Measurements from ENCODE around the gene XPOT.
A peak's percentile ranks its signal among the peaks of the same experiment; 100 is the strongest.
"Not testable (repeated sequence)": the region's sequence is repeated elsewhere in the genome, so short reads cannot be mapped to it uniquely, and the experiment has no call there.

Gene XPOT, protein sequence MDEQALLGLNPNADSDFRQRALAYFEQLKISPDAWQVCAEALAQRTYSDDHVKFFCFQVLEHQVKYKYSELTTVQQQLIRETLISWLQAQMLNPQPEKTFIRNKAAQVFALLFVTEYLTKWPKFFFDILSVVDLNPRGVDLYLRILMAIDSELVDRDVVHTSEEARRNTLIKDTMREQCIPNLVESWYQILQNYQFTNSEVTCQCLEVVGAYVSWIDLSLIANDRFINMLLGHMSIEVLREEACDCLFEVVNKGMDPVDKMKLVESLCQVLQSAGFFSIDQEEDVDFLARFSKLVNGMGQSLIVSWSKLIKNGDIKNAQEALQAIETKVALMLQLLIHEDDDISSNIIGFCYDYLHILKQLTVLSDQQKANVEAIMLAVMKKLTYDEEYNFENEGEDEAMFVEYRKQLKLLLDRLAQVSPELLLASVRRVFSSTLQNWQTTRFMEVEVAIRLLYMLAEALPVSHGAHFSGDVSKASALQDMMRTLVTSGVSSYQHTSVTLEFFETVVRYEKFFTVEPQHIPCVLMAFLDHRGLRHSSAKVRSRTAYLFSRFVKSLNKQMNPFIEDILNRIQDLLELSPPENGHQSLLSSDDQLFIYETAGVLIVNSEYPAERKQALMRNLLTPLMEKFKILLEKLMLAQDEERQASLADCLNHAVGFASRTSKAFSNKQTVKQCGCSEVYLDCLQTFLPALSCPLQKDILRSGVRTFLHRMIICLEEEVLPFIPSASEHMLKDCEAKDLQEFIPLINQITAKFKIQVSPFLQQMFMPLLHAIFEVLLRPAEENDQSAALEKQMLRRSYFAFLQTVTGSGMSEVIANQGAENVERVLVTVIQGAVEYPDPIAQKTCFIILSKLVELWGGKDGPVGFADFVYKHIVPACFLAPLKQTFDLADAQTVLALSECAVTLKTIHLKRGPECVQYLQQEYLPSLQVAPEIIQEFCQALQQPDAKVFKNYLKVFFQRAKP

DNA sequence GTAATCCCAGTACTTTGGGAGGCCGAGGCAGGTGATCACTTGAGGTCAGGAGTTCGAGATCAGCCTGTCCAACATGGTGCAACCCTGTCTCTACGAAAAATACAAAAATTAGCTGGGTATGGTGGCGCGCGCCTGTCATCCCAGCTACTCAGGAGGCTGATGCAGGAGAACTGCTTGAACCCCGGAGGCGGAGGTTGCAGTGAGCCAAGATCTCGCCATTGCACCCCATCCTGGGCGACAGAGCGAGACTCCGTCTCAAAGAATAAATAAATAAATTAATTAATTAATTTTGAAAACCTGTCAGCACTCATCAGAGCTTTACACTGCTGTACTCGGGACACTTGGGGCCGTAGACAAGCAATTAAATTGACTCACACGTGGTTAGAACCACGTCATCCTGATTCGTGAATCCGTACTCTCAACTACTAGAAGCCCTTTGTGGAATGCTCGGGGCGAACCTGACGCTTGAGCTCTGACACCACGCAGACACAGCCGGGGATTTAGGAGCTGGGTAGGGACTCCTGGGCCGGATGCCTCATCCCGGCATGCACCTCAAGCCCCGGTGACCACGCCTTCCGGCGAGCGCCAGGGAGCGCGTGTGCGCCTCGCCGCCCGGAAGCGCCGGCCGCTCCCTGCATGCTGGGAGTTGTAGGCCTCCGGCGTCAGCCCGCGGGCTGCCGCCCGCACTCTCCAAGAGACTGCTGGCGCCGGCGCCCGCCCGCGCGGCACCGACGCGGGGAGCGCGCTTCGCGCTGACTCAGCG is at the start of gene XPOT:
XPOT (plus strand) TSS at position 686 of the 763 bp plus-strand sequence. CDS start 5,644 bp downstream, outside the sequence.
- DNase-seq (ENCODE audit: low spot score), result peak; percentile 95

DNA sequence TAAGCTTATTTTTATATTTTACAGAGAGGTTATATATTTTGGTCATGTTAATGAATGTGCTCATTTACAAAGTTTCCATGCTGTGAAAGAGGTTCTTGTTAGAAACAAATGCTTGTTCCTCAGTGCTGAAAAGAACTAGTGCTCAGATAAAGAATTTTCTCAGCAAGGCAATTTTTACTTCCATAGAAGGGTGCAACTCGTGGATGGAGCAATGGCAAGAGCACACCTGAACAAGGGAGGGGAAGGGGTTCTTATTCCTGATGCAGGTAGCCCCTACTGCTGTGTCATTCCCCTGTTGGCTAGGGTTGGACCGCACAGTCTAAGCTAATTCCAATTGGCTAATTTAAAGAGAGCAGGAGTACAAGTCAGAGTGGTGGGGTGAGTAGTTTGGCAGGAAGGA is 48.0 kb upstream of the XPOT start:
- DNase-seq (ENCODE audit: low spot score), result not testable (repeated sequence)

DNA sequence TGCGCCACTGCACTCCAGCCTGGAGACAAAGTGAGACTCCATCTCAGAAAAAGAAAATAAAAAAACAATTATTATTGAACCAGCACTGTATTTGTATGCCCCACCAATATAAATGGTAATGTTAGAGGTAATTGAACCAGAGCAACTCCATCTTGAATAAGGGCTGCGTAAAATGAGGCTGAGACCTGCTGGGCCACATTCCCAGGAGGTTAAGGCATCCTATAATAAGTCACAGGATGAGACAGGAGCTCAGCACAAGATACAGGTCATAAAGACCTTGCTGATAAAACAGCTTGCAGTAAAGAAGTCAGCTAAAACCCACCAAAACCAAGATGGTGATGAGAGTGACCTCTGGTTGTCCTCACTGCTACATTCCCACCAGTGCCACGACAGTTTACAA is 43.0 kb upstream of the XPOT start:
- not testable (repeated sequence) for DNase-seq (ENCODE audit: low spot score)

DNA sequence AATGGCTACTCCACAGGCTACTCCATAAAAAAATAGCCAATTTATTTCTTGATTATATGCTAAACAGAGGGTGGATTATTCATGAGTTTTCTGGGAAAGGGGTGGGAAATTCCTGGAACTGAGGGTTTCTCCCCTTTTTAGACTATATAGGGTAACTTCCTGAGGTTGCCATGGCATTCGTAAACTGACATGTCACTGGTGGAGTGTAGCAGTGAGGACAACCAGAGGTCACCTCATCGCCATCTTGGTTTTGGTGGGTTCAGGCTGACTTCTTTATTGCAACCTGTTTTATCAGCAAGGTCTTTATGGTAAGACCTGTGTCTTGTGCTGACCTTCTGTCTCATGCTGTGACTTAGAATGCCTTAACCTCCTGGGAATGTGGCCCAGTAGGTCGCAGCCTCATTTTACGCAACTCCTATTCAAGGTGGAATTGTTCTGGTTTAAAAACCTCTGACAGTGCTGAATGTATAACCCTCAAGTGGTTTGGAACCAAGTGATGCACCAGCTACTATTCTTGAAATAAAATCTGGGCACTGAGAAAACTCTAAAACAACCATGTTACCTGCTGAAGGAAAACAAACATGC is 41.4 kb upstream of the XPOT start:
- DNase-seq (ENCODE audit: low spot score), result no peak

DNA sequence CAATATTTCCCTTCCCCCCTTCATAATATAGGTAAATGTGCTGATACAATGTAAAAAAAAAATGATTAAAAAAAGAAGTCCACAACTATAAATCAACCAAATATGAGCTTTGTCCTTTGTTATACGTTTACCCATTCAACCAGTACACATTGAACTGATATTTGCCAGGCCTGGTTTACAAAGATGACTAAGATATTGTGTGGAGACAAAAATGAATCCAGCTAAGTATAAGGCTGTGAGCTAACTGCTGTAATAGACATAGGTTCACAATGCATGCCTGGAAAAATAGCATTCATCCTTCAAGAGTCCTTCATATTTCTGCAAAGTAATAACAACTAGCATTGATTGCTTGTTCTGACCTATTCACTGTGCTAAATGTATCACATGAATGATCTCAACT is 20.5 kb upstream of the XPOT start:
- no peak for DNase-seq (ENCODE audit: low spot score)

DNA sequence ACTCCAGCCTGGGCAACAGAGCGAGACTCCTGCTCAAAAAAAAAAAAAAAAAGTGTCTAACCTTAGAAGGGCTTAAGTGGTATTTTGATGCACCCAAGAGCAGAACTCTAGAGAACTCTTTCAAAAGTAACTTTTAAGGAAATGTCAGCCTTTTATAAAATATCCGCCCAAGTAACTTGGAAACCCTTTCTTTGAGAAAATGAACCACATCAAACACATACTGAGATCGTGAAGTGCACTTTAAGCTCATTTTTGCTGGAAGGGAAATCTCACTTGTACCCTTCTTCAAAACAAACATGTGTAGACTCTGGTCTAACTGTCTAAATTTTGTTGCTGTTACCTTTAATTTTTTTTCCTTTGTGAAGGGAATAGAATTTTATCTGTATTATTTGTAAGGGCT is 19.2 kb upstream of the XPOT start:
- no peak for DNase-seq (ENCODE audit: low spot score)

DNA sequence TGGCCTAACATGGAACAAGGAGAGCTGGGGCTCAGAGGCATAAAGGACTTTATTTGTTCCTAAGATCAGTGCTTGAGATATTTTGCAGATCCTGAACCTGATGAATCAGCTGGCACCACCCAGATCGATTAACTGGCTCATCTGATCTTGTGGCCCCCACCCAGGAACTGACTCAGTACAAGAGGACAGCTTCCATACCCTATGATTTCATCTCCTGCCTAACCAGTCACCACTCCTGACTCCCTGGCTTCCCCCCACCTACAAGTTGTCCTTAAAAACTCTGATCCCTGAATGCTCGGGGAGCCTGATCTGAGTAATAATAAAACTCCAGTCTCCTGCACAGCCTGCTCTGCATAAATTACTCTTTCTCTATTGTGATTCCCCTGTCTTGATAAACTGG is 18.7 kb upstream of the XPOT start:
- DNase-seq (ENCODE audit: low spot score), result no peak

DNA sequence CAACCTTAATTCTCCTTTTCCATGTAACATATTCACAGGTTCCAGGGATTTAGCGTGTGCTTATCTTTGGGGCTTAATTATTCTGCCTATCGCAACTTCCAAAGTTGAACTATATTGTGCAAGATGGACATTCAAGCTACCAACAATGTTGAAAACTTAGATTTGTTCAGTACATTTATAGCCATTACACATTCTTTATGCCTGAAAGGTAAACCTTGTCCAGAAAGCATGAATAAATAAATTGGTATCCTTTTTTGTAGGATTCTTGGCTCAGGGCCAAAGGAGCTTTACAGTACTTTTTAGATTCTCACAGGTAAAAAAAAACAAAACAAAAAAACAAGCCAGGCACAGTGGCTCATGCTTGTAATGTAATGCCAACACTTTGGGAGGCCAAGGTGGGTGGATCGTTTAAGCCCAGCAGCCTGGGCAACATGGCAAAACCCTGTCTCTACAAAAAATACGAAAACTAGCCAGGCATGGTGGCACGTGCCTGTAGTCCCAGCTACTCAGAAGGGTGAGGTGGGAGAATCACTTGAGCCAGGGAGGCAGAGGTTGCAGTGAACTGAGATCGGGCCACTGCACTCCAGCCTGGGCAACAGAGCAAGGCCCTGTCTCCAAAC is 16.9 kb upstream of the XPOT start:
- no peak for DNase-seq (ENCODE audit: low spot score)

DNA sequence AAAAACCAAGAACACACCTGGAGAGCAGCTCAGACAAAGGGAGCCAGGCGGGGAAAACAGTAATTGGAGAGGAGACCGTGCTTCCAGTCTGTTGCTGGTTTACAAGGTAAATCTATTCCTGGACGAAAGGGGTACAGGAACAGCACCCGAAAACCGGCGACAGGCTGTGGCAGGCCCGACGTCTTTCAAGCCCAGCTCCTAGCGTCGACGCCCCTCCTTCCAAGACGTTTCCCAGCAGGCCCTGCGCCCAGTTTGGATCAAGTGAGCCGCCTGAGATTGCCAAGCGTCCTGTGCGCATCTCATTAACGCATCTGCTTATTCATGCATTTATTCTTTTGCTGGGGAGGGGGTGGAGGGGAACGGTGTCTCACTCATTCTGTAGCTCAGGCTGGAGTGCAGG is 15.0 kb upstream of the XPOT start:
- DNase-seq (ENCODE audit: low spot score), result no peak

DNA sequence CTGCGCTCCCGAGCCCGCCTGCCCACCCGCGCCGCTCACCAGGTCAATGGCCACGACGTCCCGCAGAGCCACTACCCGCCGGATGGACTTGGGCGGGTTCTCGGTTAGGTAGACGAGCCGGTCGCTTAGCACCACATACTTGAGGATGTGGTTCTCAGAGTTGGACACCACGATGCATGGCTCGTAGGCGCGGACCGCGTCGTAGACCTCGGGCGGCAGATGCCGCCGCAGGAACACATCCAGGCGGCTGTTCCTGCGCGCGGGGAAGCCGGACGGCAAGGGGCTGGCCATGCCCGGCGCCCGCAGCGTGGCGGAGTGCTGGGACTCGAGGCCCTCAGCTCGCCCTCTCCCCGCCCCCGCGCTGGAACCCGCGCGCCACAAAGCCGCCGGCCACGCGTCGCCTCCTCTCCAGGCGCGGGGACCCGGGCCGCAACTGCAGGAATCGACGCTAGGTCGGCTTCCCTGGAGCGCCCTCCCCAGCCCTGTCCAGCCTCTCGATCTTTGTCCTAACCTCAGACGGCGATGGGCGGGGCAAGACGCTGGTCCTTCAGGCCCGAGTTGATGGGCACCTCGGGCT is 13.8 kb upstream of the XPOT start, which contains the start of gene C12orf56:
C12orf56 (minus strand) TSS at position 484 of the 577 bp plus-strand sequence; CDS start at position 291, 193 bp downstream.
- DNase-seq (ENCODE audit: low spot score), result no peak

DNA sequence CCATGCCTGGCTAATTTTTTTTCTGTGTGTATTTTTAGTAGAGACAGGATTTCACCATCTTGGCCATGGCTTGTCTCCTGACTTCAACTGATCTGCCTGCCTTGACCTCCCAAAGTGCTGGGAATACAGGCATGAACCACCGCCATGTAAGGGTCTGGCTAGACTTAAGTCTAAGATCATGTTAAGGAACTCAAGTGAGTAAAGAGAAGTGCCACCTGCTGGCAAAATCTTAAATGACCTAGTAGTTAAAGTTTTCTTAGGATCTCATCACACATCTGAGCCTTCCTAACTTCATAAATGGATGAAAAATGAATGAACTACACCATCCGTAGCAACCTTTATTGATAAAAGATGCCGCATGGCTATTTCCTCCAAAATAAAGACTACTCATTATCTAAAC is 12.0 kb upstream of the XPOT start:
- DNase-seq (ENCODE audit: low spot score), result peak; percentile 20

DNA sequence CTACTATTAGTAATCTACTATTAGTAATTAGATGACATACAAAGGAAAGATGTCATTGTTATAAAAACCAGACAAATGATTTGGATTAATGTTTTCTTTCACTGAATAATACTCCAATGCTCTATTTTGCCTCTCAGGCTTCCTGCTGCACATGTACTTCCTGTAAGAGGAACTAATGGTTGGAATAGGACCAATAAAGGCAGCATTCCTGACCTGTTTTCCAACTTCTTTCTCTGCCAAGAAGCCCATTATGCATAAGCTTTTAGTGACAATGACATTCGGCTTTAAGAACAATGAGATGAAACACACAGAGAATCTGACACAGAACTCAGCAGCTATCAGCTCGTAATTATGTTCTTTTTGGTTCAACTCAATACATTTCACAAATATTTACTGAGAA is 8.5 kb upstream of the XPOT start:
- DNase-seq (ENCODE audit: low spot score), result no peak

DNA sequence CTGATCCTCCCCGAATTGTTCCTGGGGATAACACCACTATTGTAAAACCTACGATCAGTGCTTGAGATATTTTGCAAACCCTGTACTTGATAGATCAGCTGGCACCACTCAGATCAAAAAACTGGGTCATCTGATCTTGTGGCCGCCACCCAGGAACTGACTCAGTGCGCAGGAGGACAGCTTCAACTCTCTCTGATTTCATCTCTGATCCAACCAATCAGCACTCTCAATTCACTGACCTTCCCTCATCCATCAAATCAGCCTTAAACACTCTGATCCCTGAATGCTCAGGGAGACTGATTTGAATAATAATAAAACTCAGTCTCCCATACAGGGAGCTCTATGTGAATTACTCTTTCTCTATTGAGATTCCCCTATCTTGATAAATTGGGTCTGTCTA is 4.2 kb upstream of the XPOT start:
- DNase-seq (ENCODE audit: low spot score), result no peak

DNA sequence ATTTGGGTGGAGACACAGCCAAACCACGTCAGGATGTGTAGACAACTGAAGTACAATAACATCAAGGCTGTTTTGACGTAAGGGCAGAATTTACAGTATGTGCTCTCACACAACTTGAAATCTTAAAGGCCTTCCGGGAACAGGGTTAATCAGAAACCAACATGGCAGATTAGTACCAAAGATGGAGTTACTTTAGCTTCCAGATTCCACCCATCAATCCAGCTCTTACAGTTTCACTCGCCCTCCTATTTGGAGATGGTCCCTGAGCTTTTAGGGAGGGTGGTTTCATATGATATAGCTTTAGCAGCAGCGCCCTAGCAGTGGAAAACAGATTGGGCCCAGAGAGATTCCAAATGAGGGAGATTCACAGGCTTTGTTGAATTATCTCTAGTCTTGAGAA is 2.0 kb upstream of the XPOT start:
- no peak for DNase-seq (ENCODE audit: low spot score)

DNA sequence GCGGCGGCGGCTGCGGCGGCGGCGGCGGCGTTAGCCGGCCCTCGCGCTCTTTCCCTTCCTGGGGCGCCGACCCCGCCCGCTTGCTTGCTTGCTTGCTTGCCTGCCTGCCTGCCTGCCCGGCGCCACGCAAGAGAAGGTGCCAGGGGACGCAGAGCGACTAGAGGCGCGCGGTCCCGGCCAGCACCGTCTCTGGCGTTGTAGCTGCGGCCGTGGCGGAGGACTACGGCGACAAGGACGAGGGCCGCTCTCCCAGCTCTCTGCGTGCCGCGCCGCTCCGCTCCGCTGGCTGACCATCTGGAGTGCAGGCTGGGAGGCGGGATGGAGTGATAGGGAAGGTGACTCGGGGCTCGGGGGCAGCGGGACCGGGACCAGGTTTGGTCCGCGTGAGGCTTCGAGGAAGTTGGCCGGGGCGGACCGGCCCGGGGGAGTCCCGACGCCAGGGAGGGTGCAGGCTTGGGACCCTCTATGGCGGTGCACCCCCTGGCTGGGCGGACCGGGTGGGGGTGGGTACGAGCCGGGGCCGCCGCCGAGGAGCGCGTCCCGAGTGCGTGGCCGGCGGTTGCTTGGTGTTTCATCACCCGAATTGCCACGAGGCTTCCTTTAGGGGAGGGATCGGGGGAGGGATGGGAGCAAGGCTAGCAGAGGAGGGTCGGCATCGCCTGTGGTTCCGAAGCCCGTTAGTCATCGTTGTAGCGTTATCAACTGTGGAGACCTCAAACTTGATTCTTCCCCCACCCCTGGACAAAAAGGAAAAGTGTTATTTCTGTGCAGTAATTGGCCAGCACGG is 471 bp downstream of the XPOT start:
- peak; percentile 86 for DNase-seq (ENCODE audit: low spot score)

DNA sequence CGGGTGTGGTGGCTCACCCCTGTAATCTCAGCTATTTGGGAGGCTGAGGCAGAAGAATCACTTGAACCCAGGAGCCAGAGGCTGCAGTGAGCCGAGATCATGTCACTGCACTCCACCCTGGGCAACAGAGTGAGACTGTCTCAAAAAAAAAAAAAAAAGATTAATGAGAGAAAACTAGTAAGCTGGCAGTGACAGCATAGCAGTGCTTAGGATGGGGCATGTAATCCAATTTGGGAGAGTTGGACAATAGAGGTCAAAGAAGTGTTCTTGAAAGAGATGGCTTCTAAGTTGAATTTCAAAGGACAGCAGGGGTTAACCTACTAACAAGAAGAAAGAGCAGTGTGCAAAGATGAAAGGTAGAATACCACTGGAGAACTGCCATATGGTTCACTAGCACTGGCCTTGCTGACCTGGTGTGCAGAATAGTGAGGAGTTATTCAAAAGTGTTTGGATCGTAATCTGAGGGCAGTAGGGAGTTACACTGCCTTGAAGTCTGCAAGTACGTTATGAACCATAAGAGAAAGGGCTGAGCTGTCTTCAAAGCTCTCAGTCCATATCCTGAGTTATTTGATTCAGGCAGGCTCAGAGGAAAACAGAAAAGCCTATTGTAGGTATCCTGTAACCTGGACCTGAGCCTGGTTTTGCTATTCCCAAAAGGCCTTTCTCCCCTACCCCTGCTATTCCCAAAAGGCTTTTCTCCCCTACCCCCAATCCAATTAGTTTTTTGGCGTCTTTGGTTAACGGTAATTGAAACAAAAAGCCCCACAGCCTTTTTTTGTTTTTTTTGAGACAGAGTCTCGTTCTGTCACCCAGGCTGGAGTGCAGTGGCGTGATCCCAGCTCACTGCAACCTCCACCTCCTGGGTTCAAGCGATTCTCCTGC is 3.4 kb downstream of the XPOT start:
- DNase-seq (ENCODE audit: low spot score), result no peak

DNA sequence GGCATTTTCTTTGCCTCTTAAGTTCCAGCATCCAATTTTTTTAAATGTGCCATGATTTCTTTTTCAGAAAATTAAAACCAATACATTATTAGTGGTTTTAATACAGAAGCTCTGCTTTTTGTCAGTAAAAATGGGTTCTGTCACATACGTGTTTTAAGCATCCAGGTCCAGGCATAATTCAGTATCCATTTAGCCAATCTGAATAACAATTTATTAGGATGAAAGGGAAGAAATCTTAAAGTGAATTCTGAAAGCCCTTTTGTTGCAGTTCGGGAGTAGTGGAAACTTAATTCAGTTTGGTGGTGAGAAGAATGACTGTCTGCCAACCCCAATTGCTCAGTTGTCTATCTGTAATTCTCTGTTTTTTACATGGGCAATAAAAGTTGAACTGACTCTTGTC is 7.2 kb downstream of the XPOT start:
- DNase-seq (ENCODE audit: low spot score), result no peak

DNA sequence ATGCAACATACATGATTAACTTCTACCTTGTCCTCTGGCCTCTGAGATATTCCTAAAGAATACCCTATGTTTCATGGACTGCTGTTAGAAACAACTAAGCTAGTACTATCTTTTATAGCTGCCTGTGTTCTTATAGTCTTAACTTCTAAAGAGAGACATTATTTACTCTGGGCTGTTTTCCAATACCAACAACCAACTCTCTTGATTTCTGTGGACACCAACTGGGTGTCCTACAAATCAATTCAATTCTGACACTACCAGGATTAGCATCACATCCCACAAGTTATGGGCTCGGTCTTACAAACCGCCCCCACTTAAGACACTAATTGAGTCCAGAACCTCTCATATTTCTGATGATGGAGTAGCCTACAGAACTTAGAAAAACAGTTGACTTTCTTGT is 8.3 kb downstream of the XPOT start:
- DNase-seq (ENCODE audit: low spot score), result no peak

DNA sequence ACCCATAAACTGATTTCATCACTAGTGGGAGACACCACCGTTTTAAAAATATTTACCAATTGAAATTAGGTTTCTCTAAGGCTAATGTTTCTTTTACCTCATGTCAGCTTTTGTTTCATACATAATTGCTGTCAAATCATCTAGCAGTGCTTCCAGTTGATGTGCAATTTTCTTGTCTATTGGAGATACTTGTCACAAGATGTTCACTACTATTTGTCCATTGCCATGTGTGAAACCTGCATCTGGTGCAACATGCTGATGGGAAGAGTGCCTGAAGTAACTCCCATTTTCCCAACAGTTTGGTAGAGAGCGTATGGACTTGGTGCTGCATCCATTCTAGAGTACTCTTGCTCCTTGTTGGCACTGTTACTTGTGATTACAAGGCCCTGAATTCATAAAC is 9.7 kb downstream of the XPOT start:
- no peak for DNase-seq (ENCODE audit: low spot score)

Data from SW480 (cell line).